ENCODE measurements around the gene NANP.

- peak; percentile 24; the same call in 1 of the 3 replicates for TF ChIP-seq CTCF (IDR thresholded peaks at IDR 0.05)
- TF ChIP-seq POLR2A (IDR thresholded peaks at IDR 0.05; ENCODE audit: low read length): no peak
- TF ChIP-seq POLR2AphosphoS2 (conservative IDR thresholded peaks at IDR 0.05; ENCODE audit: low read length): no peak
- no peak for TF ChIP-seq RFX5 (IDR thresholded peaks at IDR 0.05)
- TF ChIP-seq MAX (IDR thresholded peaks at IDR 0.05): no peak
- no peak for TF ChIP-seq REST (IDR thresholded peaks at IDR 0.05)
- no peak for TF ChIP-seq HOXB5 (CRISPR knock-in tag; IDR thresholded peaks at IDR 0.05)
- TF ChIP-seq CEBPB (IDR thresholded peaks at IDR 0.05): no peak
- TF ChIP-seq RCOR1 (IDR thresholded peaks at IDR 0.05; ENCODE audit: low read depth, low read length): no peak
- no peak for TF ChIP-seq BHLHE40 (IDR thresholded peaks at IDR 0.05; ENCODE audit: low read depth, low read length)
- no peak for TF ChIP-seq ZC3H11A (IDR thresholded peaks at IDR 0.05)
- TF ChIP-seq ZFP36 (IDR thresholded peaks at IDR 0.05; ENCODE audit: borderline replicate concordance, partially characterized antibody): no peak
Observed at GRCh38 chr20:25574411-25574810, 49.4 kb downstream of the NANP start.
